ENCODE data around the gene SCAF8.
"Not testable (repeated sequence)": the region's sequence is repeated elsewhere in the genome, so short reads cannot be mapped to it uniquely, and the experiment has no call there.

The SCAF8 gene

DNA sequence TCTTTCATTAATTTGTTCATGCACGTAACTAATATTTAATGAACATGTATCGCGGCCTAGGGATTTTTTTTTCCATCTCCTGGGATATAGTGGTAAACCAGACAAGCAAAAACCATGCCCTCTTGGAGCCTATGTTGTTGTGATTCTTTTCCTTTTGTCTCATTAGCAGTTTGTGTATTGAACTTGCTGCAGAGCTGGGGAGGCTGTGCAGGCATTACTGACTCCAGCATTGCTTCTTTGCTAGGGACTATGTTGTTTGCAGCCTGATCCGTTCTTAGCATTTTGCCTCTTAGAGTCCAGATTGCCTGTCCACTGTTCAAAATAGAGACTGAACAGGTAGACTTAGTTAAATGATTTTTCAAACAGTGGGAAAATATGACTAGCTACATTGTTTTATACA is 9.7 kb downstream of the SCAF8 start:
- Histone ChIP-seq H4K20me1 (ENCODE audit: insufficient read depth, low read length) (no peaks in the 10 kb centered on the region; the same call in 1 of the 2 replicates), H3K79me2 (ENCODE audit: low read length) (peaks cover 98% of the 10 kb centered on the region), H3K9me2 (replicated peaks; ENCODE audit: insufficient read depth, low read length) (no peaks in the 10 kb centered on the region), H3K4me2 (ENCODE audit: low read depth, low read length) (no peak overlapping the region), H3K9me3 (replicated peaks; ENCODE audit: insufficient read depth, low read length) (no peaks in the 10 kb centered on the region), H3F3A (ENCODE audit: insufficient read depth, low read length) (no peaks in the 10 kb centered on the region), H3K4me1 (ENCODE audit: low read length) (no peaks in the 10 kb centered on the region), H3K27me3 (replicated peaks; ENCODE audit: insufficient read depth, low read length) (no peaks in the 10 kb centered on the region), H3K9ac (ENCODE audit: low read length) (no peak overlapping the region), H3K4me3 (ENCODE audit: low read length) (no peak overlapping the region), H3K27ac (ENCODE audit: low read length) (no peak overlapping the region), H2AFZ (ENCODE audit: low read length) (no peak overlapping the region), H3K36me3 (replicated peaks; ENCODE audit: insufficient read depth, low read length) (no peaks in the 10 kb centered on the region)
- DNase-seq, result no peak
- TF ChIP-seq EZH2 (optimal IDR thresholded peaks at IDR 0.05; ENCODE audit: low read depth, low read length) (no peak), EZH2phosphoT487 (IDR thresholded peaks at IDR 0.05; ENCODE audit: low read length) (no peak)
- TF ChIP-seq, protein P1, sequence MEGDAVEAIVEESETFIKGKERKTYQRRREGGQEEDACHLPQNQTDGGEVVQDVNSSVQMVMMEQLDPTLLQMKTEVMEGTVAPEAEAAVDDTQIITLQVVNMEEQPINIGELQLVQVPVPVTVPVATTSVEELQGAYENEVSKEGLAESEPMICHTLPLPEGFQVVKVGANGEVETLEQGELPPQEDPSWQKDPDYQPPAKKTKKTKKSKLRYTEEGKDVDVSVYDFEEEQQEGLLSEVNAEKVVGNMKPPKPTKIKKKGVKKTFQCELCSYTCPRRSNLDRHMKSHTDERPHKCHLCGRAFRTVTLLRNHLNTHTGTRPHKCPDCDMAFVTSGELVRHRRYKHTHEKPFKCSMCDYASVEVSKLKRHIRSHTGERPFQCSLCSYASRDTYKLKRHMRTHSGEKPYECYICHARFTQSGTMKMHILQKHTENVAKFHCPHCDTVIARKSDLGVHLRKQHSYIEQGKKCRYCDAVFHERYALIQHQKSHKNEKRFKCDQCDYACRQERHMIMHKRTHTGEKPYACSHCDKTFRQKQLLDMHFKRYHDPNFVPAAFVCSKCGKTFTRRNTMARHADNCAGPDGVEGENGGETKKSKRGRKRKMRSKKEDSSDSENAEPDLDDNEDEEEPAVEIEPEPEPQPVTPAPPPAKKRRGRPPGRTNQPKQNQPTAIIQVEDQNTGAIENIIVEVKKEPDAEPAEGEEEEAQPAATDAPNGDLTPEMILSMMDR (IDR thresholded peaks at IDR 0.05; ENCODE audit: low read length), result no peak

DNA sequence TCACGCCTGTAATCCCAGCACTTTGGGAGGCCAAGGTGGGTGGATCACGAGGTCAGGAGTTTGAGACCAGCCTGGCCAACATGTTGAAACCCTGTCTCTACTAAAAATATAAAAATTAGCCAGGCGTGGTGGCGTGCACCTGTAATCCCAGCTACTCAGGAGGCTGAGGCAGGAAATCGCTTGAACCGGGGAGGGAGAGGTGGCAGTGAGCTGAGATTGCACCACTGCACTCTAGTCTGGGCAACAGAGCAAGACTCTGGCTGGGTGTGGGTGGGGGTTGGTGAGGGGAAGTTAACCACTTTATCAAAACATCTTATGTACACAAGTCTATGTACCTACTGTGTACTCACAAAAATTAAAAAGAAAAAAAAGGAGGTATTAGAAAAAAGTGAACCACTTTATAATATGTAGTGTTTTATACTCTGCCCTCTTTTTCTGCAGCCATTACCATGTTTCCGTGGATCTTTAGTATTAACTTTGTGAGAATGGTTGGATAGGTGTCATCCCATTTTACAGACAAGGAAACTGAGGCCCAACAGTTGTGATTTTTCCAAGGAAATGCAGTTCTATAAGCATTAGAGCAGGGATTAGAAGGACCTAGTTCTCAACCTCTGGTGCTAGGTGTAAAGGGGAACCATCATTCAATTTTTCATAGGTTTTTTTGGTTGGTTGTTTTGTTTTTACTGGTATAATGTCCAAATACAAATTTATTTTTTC is 11.0 kb downstream of the SCAF8 start:
- H3K27ac ChIP-seq (ENCODE audit: low read length); H3K4me1 ChIP-seq (ENCODE audit: low read length); DNase-seq; H3K9me3 ChIP-seq (replicated peaks; ENCODE audit: insufficient read depth, low read length); H3K9ac ChIP-seq (ENCODE audit: low read length); H3K4me3 ChIP-seq (ENCODE audit: low read length); H4K20me1 ChIP-seq (ENCODE audit: insufficient read depth, low read length); H3F3A ChIP-seq (ENCODE audit: insufficient read depth, low read length); H3K4me2 ChIP-seq (ENCODE audit: low read depth, low read length); H2AFZ ChIP-seq (ENCODE audit: low read length); H3K9me2 ChIP-seq (replicated peaks; ENCODE audit: insufficient read depth, low read length); H3K27me3 ChIP-seq (replicated peaks; ENCODE audit: insufficient read depth, low read length); H3K36me3 ChIP-seq (replicated peaks; ENCODE audit: insufficient read depth, low read length): not testable (repeated sequence)
- H3K79me2 ChIP-seq (ENCODE audit: low read length), result peaks cover 98% of the 10 kb centered on the region

DNA sequence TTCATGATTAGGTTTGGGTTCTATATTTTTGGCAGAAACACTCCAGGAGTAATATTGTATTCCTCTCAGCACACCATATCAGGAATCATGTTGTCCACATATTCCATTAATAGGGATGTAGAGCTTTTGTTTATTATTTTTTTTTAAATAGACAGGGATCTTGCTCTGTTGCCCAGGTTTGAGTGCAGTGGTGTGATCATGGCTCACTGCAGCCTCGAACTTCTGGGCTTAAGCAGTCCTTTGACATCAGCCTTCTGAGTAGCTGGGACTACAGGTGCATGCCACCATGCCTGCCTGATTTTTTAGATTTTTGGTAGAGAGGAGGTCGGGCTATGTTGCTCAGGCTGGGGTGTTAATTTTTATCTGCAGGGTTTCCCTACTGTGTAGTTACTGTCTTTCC is 12.0 kb downstream of the SCAF8 start:
- no peak overlapping the region for H3K9ac ChIP-seq (ENCODE audit: low read length)
- H3K79me2 ChIP-seq (ENCODE audit: low read length), result peaks cover 98% of the 10 kb centered on the region
- no peaks in the 10 kb centered on the region for H3F3A ChIP-seq (ENCODE audit: insufficient read depth, low read length)
- H3K27ac ChIP-seq (ENCODE audit: low read length), result no peak overlapping the region
- H3K4me1 ChIP-seq (ENCODE audit: low read length), result no peaks in the 10 kb centered on the region
- no peak for DNase-seq
- H3K36me3 ChIP-seq (replicated peaks; ENCODE audit: insufficient read depth, low read length), result no peaks in the 10 kb centered on the region
- H3K4me2 ChIP-seq (ENCODE audit: low read depth, low read length), result no peak overlapping the region
- TF ChIP-seq EZH2 (optimal IDR thresholded peaks at IDR 0.05; ENCODE audit: low read depth, low read length) (no peak), EZH2phosphoT487 (IDR thresholded peaks at IDR 0.05; ENCODE audit: low read length) (no peak)
- TF ChIP-seq, protein P1 (IDR thresholded peaks at IDR 0.05; ENCODE audit: low read length), result no peak
- no peak overlapping the region for H3K4me3 ChIP-seq (ENCODE audit: low read length)
- no peaks in the 10 kb centered on the region for H3K27me3 ChIP-seq (replicated peaks; ENCODE audit: insufficient read depth, low read length)
- H3K9me3 ChIP-seq (replicated peaks; ENCODE audit: insufficient read depth, low read length), result no peaks in the 10 kb centered on the region
- H3K9me2 ChIP-seq (replicated peaks; ENCODE audit: insufficient read depth, low read length), result no peaks in the 10 kb centered on the region
- no peaks in the 10 kb centered on the region; the same call in 1 of the 2 replicates for H4K20me1 ChIP-seq (ENCODE audit: insufficient read depth, low read length)
- H2AFZ ChIP-seq (ENCODE audit: low read length), result no peak overlapping the region

DNA sequence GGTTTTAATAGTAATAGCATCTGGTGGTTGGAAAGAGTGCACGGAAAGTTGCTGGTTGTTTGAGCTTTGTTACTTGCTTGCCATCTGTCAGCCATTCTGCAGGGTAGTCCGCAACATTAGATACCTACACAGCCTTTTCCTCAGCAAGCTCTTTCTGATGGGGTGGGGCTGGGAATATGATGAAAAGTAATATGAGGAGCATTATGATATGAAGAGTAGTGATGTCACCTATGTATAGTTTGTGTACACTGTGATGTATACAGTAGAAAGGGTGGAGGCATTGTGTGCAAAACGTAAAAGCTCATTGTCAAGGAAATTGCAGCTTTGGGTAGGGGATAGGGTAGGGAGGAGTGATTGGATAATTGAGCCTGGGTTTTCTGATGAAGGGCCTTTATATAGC is 16.1 kb downstream of the SCAF8 start:
- H3K27ac ChIP-seq (ENCODE audit: low read length), result no peak overlapping the region
- H3K9me3 ChIP-seq (replicated peaks; ENCODE audit: insufficient read depth, low read length), result no peaks in the 10 kb centered on the region
- no peaks in the 10 kb centered on the region for H3F3A ChIP-seq (ENCODE audit: insufficient read depth, low read length)
- TF ChIP-seq, protein P1 (IDR thresholded peaks at IDR 0.05; ENCODE audit: low read length), result no peak
- TF ChIP-seq EZH2 (optimal IDR thresholded peaks at IDR 0.05; ENCODE audit: low read depth, low read length), result no peak
- TF ChIP-seq EZH2phosphoT487 (IDR thresholded peaks at IDR 0.05; ENCODE audit: low read length), result no peak
- no peak overlapping the region for H3K9ac ChIP-seq (ENCODE audit: low read length)
- no peaks in the 10 kb centered on the region; the same call in 1 of the 2 replicates for H4K20me1 ChIP-seq (ENCODE audit: insufficient read depth, low read length)
- H3K4me3 ChIP-seq (ENCODE audit: low read length), result no peak overlapping the region
- H3K79me2 ChIP-seq (ENCODE audit: low read length), result peaks cover 94% of the 10 kb centered on the region
- H3K4me1 ChIP-seq (ENCODE audit: low read length), result no peaks in the 10 kb centered on the region
- no peaks in the 10 kb centered on the region for H3K36me3 ChIP-seq (replicated peaks; ENCODE audit: insufficient read depth, low read length)
- H3K27me3 ChIP-seq (replicated peaks; ENCODE audit: insufficient read depth, low read length), result no peaks in the 10 kb centered on the region
- H2AFZ ChIP-seq (ENCODE audit: low read length), result no peak overlapping the region
- no peak overlapping the region for H3K4me2 ChIP-seq (ENCODE audit: low read depth, low read length)
- no peak for DNase-seq
- H3K9me2 ChIP-seq (replicated peaks; ENCODE audit: insufficient read depth, low read length), result no peaks in the 10 kb centered on the region

All from MM.1S (cell line).